Adipose tissue (tissue), 3 donors: Measurements from ENCODE around the gene OSBPL2. TPM values are rescaled to one million over a fixed set of nuclear protein-coding genes. Genes with fewer than 3 reads are reported as not detected.

Source experiments
- H3K27ac ChIP-seq: one replicate; pipeline ENCODE4 v1.5.1; 2013; ENCODE audit warnings: low read depth, low read length
- WGBS, 3 donors: extraction: QIAGEN DNeasy Blood & Tissue Kit; methylation state at CpG; one replicate each; pipeline ENCODE4 v1.1.7; 2013; 5-methylcytosine and 5-hydroxymethylcytosine counted together
- polyA plus RNA-seq, 3 donors: library from polyadenylated mRNA; stranded (reverse); fragments of 200-250 nt; gene quantifications; one replicate each; pipeline ENCODE4 v1.2.3, GENCODE V29; 2013
- donor health status: healthy with polysubstance abuse.
- donor health status: Bipolar disorder and iron deficiency.
- donor health status: healthy.

Gene OSBPL2
- polyA plus RNA-seq, 3 donors, result 12.8 to 24.5 (median 15.1) TPM

DNA sequence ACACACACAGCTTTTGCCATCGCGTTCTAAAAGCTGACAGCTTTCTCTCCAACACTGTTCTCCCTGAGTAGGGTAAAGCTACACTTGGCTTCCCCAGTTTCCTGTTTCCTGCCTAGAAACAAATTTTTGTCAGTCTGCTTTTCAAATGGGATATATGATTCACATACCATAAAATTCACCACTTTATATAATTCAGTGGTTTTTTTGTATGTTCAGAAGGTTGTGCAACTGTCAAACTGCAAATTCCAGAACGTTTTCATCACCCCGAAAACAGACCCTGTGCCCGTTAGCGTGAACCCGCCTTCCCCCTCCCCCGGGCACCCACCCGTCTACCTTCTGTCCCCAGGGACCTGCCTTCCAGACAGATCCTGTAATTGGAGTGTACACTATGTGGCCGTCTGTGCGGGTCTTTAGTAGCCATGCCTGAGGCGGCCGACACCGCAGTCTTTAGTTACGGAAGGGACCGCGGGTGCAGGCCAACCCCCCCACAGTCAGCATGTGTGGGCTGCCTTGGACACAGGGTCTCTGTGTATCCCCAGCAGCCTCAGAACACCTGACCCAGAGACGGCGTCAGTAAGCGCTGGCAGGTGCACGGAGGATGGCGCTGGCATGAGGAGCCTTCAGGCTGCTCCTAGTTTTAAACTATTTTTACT is 34.8 kb upstream of the OSBPL2 start:
- 78 to 90% (median 79%) methylated on average over 22 of the region's 22 CpGs for WGBS, 3 donors
- H3K27ac ChIP-seq, result no peak overlapping the region

GRCh38 chr20:62205618-62206387 is 32.5 kb upstream of the OSBPL2 start:
- H3K27ac ChIP-seq, result no peak overlapping the region
- WGBS, 3 donors, result 92 to 96% (median 94%) methylated on average over 38 of the region's 38 CpGs

DNA sequence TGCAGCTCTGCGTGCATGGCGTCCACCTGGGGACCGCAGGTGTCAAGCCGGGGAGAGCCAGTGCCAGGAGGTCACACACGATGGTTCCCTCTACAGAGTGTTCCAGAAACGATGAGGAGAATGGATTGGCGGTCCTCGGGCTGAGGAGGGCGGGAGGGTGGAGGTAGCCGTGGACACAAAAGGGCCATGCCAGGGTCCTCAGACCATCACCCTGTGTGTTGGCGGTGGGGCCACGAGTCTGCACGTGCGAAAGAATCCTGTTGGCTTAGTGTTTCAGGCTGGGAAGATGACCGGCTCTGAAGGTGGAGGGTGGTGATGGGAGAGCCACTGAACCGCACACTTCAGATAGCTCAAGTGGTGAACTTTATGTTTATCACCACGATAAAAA is 31.9 kb upstream of the OSBPL2 start:
- 86 to 93% (median 90%) methylated on average over 17 of the region's 17 CpGs for WGBS, 3 donors
- H3K27ac ChIP-seq, result no peak overlapping the region

- WGBS, 3 donors, result 63 to 71% (median 70%) methylated on average over 18 to 19 of the region's 19 CpGs
- no peak overlapping the region for H3K27ac ChIP-seq
Measured at GRCh38 chr20:62208061-62208794, 30.1 kb upstream of the OSBPL2 start.

- no peak overlapping the region for H3K27ac ChIP-seq
- WGBS, 3 donors, result 33 to 53% (median 33%) methylated on average over 27 of the region's 27 CpGs
Measured at GRCh38 chr20:62208795-62209755, 29.2 kb upstream of the OSBPL2 start.

- H3K27ac ChIP-seq, result no peak overlapping the region
- 54 to 63% (median 60%) methylated on average over 17 of the region's 17 CpGs for WGBS, 3 donors
Measured at GRCh38 chr20:62209850-62210495, 28.3 kb upstream of the OSBPL2 start.

- no peak overlapping the region for H3K27ac ChIP-seq
- 49 to 59% (median 54%) methylated on average over 19 to 21 of the region's 21 CpGs for WGBS, 3 donors
Measured at GRCh38 chr20:62210496-62210855, 27.8 kb upstream of the OSBPL2 start.

- H3K27ac ChIP-seq, result no peak overlapping the region
- WGBS, 3 donors, result 78 to 87% (median 84%) methylated on average over 8 of the region's 8 CpGs
Measured at GRCh38 chr20:62211216-62211615, 27.1 kb upstream of the OSBPL2 start.

DNA sequence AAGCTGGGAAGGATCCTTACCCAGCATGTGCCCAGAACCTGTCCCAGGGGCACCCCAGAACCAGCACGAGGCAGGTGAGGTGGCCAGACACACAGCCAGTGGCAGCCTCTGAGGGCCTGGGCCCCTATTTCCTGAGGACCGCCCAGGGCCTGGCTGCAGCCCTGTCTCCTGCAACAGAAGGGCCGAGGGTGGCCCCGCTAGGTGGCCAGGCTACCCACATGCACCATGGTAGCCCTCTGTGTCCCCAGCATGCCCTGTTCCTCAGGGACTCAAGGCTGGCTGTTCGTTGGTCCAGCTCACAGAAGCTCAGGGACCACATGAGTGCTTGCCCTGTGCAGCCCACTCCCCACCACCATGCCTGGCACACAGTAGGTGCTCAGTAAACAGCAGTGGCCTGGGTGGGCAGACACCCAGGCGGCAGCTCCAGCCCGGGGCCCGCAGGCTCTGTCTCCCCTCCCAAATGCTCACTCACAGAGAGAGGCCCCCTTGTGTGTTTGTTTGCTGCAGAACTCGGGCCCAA is 26.5 kb upstream of the OSBPL2 start:
- H3K27ac ChIP-seq, result no peak overlapping the region
- WGBS, 3 donors, result 67 to 83% (median 69%) methylated on average over 9 of the region's 9 CpGs

DNA sequence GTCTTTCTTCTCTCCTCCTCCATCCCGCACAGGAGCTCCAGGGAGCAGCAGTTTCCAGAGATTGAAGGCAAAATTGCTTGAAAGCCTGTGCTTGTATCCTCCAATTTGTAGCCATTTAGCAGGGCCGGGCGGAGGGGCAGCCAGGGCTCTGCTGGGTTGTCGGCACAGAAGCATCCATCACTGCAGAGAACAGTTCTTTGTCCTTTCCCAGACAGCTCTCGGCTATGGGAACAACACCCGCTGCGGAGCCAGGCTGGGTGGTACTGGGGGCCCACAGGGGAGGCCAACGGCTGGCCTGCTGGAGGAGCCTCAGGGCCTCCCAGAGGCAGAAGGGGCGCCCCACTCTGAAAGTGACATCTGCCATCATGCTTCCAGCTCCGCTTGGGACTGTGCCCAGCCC is 26.0 kb upstream of the OSBPL2 start:
- 40 to 43% (median 41%) methylated on average over 10 of the region's 10 CpGs for WGBS, 3 donors
- H3K27ac ChIP-seq, result no peak overlapping the region

DNA sequence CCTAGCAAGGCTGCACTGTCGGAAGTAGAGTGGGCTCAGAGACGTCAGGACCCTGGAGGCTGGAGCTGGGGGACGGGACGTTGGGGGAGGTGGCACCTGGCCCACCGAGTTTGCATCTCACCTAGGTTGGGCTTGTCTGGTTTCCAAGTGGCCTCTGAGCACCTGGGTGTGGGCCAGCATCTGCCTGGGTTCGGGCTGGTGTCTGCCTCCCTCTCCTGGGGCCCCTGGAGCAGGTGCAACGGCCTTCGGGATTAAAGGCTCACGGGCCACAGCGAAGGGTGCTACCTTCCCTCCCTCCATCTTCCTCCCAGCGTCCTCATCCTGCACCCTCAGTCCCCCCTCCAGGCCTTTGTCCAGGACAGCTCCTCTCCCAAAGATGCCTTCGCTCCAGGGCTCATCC is 24.3 kb upstream of the OSBPL2 start:
- H3K27ac ChIP-seq, result no peak overlapping the region
- WGBS, 3 donors, result 35 to 57% (median 56%) methylated on average over 12 of the region's 12 CpGs

GRCh38 chr20:62215020-62215990 is 23.0 kb upstream of the OSBPL2 start:
- no peak overlapping the region for H3K27ac ChIP-seq
- 74 to 82% (median 82%) methylated on average over 28 to 29 of the region's 29 CpGs for WGBS, 3 donors

GRCh38 chr20:62215991-62216635 is 22.2 kb upstream of the OSBPL2 start:
- WGBS, 3 donors, result 77 to 82% (median 79%) methylated on average over 39 to 40 of the region's 40 CpGs

DNA sequence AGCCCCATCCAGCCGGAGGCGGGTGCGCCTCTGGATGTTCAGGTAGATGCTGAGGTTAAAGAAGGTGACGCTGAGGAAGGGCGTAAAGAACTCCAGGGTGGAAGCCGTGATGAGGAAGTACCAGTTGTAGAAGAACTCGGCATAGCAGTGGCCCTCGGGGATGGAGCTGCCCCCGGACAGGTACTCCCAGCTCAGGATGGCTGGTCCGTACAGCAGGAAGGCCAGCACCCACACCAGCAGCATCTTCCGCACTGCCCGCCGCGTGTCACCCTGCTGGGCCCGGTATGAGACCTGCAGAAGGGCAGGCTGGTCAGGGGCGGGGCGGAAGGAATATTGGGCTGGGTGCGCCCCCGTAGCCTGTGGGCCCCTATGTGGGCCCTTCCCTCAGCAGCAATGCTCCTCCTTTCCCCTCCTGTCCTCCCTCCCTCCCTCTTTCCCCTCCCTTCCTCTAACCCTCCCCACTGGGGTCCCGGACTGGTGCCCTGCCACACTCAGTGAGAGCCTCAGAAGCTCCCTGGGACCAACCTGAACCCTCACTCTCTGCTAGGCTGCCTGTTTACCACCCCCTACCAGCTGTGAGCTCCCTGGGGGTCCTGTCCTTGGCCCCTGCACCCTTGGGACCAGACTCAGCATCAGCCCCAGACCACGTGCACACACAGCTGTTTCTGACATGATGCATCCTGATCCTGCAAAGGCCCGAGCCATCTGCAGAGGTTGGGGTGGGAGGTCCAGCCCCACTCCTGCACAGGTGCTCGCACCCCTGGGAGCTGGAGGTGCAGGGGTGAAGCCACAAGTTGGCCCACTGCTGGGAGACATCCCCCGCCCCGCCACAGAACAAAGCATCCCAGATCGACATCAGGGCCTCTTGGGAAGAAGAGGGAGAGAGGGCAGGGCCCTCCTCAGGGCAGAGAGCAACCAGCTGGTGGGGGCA is 21.4 kb upstream of the OSBPL2 start:
- H3K27ac ChIP-seq, result no peak overlapping the region
- WGBS, 3 donors, result 67 to 76% (median 71%) methylated on average over 24 to 26 of the region's 26 CpGs

More at GRCh38 chr20:62215991-62216635, 22.2 kb upstream of the OSBPL2 start:
- H3K27ac ChIP-seq, result no peak overlapping the region
